Right ventricle myocardium inferior (tissue), 1 donor: ENCODE measurements around the gene STK10. TPM values are rescaled to one million over a fixed set of nuclear protein-coding genes. Genes with fewer than 3 reads are reported as not detected.
"Not testable (repeated sequence)": the region's sequence is repeated elsewhere in the genome, so short reads cannot be mapped to it uniquely, and the experiment has no call there.

ENCODE experiments used
- ATAC-seq: fragments of 200-7000 bp; cut with Tn5 transposase; one replicate; pipeline ENCODE4 v1.9.1; 2020; ENCODE audit warnings: mild to moderate bottlenecking, moderate library complexity
- DNase-seq: peaks from one replicate; pipeline ENCODE4 v3.0.0; 2021; ENCODE audit errors: missing footprints
- intact Hi-C: fragments of 100-400 bp; cut with DNase I; formaldehyde crosslinking; loops from one replicate; pipeline ENCODE4 v1.11.0; 2022
- long read RNA-seq: library from polyadenylated mRNA; unstranded; transcript quantifications from one replicate; pipeline ENCODE4 v2.0.0, GENCODE V29; 2021
- total RNA-seq: library from RNA; stranded (reverse); fragmentation: NEBNext Ultra II Directional; extraction: Animal tissue kit (Norgen Biotek cat#: 25700); gene quantifications from one replicate; pipeline ENCODE4 v1.2.1, GENCODE V29; 2021
- donor health status: DM: no; HTN: yes; CAD: no; lungs with severe emphysema.

The STK10 gene
- 8.9 TPM for total RNA-seq
- long read RNA-seq, full-length matches to known transcripts: 3 of 6 reads
- long read RNA-seq, partial matches to known transcripts: 2 of 6 reads
- long read RNA-seq, other reads (novel, unspliced or antisense): 1 of 6 reads

DNA sequence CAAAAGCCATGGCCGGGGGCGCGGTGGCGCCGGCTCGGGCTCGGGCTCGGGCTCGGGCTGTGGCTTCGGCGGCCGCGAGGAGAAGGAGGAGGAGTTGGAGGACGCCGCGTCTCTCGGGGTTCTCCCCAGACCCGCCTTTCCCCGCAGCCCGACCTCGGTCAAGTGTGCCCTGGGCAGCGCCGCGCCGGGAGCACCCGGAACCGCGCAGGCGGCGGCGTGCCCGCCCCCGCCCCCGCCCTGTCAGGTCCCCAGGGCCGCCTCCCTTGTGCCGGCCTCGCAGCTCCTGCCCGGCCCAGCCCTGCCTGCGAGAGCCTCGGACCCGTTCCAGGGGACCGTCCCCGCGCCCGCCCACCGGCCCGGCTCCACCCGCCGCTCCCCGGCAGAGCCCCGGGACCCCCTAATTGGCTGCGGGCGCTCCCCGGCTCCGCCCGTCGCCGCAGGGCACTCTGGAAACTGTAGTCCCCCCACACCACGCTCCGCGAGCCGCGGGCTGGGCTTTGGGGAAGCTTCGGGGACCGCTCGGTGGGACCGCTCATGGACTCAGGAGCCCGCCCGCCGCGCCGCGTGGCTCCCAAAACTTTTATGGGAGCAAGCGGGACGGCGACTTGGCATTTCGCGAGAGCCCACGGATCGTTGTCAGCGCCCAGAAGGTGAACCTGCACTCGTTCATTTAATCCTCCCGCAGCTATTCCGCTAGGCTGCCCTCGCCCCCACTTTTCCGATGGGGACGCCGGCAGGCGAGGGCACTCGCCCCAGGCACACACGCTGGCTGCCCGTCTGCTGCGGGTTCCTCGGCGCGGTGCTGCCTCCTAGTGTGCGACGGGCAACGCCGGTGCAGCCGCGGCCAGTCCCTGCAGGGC, at the start of gene STK10:
Gene STK10 (minus strand): TSS at position 192 of the 860 bp plus-strand sequence. CDS start 182 bp downstream, at position 10.
- peak; percentile 96 for DNase-seq
- intact Hi-C loops: loop anchor here (1.0 to 5.0 kb wide), 3 partner anchors 81 to 276 kb away; partner anchors contain the start of gene UBTD2
- peak; percentile 97 for ATAC-seq

GRCh38 chr5:172235827-172236736, 48.1 kb upstream of the STK10 start:
- intact Hi-C loops: no loop called here
- ATAC-seq: no peak
- no peak for DNase-seq

DNA sequence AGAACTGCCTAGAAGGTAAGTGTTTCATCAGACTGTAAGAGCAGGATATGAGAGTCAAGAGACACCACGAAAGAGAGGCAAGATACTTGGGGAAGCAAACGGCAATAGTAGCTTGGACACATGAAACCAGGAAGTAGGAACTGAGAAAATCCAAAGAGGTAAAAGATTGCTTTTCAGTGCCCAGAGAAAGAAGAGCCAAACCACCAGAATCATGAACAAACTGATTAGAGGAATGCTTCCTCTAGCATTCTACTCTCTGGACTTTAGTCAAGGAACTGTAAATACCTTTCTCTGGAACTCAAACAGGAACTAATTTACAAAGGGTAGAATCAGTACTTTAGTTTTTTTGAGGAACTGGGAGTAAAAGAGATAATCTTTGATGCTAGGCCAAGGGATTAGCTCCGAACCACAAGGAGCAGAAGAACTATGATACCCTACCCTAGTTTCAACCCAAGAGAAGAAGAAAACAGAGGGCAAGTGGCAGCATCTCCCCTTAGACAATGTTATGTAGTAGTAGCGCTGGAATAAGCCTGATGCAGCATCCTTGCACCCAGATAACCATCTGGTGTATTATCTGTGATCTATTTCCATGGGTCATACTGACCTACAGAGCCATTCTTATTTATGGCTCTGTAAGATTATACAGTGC, 47.2 kb upstream of the STK10 start:
- ATAC-seq: no peak
- intact Hi-C loops: no loop called here
- no peak for DNase-seq

GRCh38 chr5:172234031-172234430, 46.0 kb upstream of the STK10 start:
- no peak for DNase-seq
- no peak for ATAC-seq
- intact Hi-C loops: no loop called here

DNA sequence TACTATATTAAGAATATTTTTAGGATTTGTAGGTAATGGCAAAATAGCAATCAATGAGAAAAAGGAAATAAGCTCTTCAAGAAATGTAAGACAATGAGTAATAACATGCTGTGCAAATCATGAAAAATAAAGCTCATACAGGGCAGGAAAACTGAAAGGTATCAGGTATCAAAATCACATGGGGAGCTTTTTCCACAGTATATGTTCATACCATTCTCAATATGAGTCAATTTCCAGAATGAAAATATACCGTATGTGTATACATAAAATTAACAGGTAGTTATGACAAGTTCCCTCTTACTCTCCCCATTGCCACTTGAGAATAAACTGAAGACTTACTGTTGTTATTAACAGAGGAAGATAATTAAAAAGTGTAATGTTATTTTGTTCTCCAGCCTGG, 41.9 kb upstream of the STK10 start:
- intact Hi-C loops: no loop called here
- DNase-seq: no peak
- ATAC-seq: no peak

GRCh38 chr5:172224996-172225395, 37.0 kb upstream of the STK10 start:
- no peak for ATAC-seq
- intact Hi-C loops: no loop called here
- no peak for DNase-seq

DNA sequence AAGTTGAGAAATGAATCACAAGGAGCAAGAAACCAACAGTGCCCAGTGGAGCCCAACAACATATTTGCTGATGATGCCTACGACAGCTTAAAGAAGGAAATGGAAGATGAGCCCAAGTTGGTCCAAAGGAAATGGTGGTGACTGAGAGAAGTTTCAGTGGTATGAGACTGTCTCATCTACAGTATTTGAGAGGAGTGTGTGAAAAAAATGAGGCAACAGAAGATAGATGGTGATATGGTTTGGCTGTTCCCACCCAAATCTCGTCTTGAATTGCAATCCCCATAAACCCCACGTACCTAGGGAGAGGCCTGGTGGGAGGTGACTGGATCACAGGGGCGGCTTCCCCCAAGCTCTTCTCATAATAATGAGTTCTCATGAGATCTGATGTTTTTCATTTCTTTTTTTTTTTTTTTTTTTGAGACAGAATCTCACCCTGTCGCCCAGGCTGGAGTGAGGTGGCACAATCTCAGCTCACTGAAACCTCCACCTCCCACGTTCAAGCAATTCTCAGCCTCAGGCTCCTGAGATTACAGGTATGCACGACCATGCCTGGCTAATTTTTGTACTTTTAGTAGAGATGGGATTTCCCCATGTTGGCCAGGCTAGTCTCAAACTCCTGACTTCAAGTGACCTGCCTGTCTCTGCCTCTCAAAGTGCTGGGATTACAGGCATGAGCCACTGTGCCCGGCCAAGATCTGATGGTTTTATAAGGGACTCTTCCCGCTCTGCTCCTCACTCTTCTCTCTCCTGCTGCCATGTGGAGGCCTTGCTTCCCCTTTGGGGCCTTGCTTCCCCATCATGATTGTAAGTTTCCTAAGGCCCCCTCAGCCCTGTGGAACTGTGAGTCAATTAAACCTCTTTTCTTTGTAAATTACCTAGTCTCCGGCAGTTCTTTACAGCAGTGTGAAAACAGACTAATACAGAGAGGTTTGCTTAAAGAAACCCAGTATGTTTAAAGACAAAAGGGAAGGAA, 36.2 kb upstream of the STK10 start:
- intact Hi-C loops: no loop called here
- ATAC-seq (no peak), DNase-seq (no peak)

DNA sequence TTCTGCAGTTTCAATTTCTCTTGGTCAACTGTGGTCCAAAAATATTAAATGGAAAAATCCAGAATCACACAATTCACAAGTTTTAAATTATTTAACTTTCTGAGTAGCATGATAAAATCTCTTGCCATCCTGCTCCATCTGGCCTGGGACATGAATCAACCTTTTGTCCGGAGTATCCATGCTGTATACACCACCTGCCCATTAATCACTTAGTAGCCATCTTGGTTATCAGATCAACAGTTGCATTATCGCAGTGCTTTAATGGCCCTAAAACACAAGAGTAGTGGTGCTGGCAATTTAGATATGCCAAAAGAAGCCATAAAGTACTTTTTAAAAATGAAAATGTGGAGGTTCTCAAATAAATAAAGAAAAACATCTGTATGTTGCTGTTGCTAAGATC, 31.3 kb upstream of the STK10 start:
- intact Hi-C loops: no loop called here
- ATAC-seq (no peak), DNase-seq (no peak)

DNA sequence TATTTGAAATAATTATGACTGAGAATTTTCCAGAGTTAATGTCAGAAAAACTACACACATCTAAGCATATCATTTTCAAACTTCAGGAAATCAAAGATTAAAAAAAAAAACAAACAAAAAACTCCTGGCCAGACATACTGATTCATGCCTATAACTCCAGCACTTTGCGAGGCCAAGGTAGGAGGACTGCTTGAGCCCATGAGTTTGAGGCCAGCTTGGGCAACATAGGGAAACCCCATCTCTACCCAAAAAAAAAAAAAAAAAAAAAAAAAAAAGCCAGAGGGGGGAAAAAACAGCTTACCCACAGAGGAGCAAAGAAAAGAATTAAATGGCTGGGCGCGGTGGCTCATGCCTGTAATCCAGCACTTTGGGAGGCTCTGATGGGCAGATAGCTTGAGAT, 28.3 kb upstream of the STK10 start:
- DNase-seq (no peak), ATAC-seq (no peak)
- intact Hi-C loops: no loop called here

- intact Hi-C loops: no loop called here
- DNase-seq (no peak), ATAC-seq (no peak)
Measured at GRCh38 chr5:172213126-172213525, 25.1 kb upstream of the STK10 start.

DNA sequence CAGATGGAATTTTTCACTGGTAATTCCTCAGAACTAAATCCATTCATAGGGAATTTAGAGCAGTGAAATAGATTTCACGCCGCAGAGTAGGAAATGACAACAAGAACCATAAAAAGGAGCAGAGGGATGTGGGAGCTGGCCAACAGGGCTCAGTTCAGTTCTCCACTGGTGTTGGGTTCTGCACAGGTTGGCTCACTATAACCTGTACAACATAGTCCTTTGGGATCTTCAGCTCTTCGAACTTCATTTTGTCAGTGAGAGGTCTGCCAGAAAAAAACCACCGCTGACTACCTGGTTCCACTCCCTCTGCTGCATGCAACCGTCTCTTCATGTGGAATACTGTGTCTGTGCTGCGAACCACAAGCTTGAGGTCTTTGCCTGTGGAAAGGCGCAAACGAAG, 23.7 kb upstream of the STK10 start:
- DNase-seq (no peak), ATAC-seq (no peak)
- intact Hi-C loops: no loop called here

DNA sequence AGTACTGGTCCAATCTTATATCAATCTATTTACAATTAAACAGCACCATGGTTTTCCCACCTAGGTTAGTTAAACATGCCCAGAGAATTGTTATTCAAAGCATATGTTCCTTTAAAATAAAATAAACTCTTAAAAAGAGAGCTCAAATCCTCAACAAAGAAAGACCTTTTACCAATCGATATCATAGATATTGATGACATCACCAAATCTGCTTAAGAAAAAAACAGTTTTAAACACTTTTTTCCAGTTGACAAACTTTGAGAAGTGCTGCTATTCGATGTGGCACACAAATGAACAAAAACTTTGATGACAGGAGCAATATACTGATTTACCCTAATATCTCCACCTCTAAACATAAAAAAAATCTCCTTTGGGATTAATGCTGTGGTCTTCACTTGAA, 21.7 kb upstream of the STK10 start:
- intact Hi-C loops: no loop called here
- DNase-seq (no peak), ATAC-seq (no peak)

DNA sequence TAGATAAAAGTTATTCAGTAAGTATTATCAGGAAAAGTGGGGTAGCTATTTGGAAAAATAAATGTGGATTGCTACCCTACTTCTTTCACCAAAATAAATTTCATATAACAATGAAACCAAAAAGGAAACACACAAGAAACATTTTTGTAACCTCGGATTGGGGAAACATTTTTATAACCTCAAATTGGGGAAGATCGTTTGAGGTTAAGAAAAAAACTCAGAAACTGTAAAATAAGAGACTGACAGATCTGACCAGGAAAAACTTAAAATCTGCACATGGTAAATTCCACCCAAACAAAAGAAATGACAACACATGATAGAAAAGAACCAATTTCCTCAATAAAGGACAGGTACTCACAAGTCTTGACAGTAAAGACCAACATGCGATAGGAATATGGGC, 19.5 kb upstream of the STK10 start:
- no peak for ATAC-seq
- no peak for DNase-seq
- intact Hi-C loops: no loop called here

DNA sequence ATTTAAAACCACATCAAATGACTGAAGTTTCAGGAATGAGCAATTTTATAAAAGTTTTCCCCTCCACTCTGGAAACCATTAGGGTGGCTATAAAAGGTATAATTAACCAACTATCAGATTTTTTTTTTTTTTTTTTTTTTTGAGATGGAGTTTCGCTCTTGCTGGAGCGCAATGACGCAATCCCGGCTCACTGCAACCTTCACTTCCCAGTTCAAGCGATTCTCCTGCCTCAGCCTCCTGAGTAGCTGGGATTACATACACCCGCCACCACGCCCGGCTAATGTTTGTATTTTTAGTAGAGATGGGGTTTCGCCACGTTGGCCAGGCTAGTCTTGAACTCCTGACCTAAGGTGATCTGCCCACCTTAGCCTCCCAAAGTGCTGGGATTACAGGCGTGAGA, 18.0 kb upstream of the STK10 start:
- intact Hi-C loops, DNase-seq, ATAC-seq: not testable (repeated sequence)

DNA sequence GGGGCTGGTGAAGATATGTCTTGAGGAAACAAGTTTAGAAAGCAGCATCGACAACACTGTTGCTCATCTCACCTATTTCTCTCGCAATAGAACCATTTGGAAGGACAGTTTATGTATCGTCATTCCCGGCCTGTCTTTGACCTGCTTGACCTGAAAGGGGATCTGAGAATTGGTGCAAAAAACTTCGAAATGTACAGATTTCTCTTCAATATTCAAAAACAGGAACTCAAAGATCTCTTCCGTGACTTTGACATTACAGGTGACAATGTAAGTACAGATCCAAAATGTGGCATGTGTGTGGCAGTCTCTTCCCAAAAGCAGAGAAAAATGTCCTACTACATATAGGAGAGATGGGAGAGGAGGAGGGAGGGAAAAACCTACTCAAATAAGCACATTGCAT, 12.5 kb upstream of the STK10 start:
- no peak for DNase-seq
- intact Hi-C loops: no loop called here
- ATAC-seq: no peak

DNA sequence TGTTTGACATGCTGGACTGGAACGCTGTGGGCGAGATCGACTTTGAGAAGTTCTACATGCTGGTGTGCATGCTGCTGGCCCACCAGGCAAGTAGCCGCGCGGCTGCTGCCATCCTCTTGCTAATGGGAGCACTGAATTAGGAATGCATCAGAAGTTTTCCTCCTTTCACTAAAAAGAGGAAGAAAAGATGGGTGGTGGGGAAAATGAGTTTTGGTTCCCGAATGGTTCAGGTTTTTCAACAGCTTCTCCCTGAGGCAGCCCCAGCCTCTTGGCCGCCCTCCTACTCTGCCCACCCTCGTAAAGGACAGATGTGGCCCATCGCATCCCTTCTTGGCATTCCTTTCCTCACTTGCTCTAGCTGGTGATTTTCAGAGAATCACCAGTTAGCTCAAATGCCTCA, 11.4 kb upstream of the STK10 start:
- DNase-seq (no peak), ATAC-seq (no peak)
- intact Hi-C loops: no loop called here

DNA sequence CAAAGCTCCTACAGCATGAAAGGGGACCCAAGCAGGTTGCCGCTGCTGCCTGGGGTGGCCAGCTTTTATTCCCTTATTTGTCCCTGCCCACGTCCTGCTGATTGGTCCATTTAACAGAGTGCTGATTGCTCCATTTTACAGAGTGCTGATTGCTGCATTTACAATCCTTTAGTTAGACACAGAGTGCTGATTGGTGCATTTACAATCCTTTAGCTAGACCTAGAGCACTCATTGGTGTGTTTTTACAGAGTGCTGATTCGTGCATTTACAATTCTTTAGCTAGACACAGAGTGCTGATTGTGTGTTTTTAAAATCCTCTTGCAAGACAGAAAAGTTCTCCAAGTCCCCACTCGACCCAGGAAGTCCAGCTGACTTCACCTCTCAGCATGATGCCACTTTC, 9.8 kb upstream of the STK10 start:
- ATAC-seq, intact Hi-C loops, DNase-seq: not testable (repeated sequence)
